BLaER1 (cell line): ENCODE data around the gene ZNRF3.
A peak's percentile ranks its signal among the peaks of the same experiment; 100 is the strongest.

ENCODE experiments used
- H3K27ac ChIP-seq: shearing (Covaris generic); formaldehyde crosslinking; 2 replicates; pipeline ENCODE4 v1.8.1; 2022
- H3K27me3 ChIP-seq: shearing (Covaris generic); formaldehyde crosslinking; 2 replicates; pipeline ENCODE4 v1.8.1; 2022
- H3K36me3 ChIP-seq: shearing (Covaris generic); formaldehyde crosslinking; 2 replicates; pipeline ENCODE4 v1.8.1; 2022
- H3K4me1 ChIP-seq: shearing (Covaris generic); formaldehyde crosslinking; 2 replicates; pipeline ENCODE4 v1.8.1; 2022
- H3K4me2 ChIP-seq: shearing (Covaris generic); formaldehyde crosslinking; 2 replicates; pipeline ENCODE4 v1.8.1; 2022
- H3K4me3 ChIP-seq: shearing (Covaris generic); formaldehyde crosslinking; 2 replicates; pipeline ENCODE4 v1.8.1; 2022
- H3K9ac ChIP-seq: shearing (Covaris generic); formaldehyde crosslinking; 2 replicates; pipeline ENCODE4 v1.8.1; 2022
- H3K9me3 ChIP-seq: shearing (Covaris generic); formaldehyde crosslinking; 2 replicates; pipeline ENCODE4 v1.8.1; 2022
- H4K20me1 ChIP-seq: shearing (Covaris generic); formaldehyde crosslinking; 2 replicates; pipeline ENCODE4 v1.8.1; 2022
- Cebpa-rat ChIP-seq: shearing (Covaris generic); IDR thresholded peaks from 2 replicates; pipeline ENCODE4 v1.8.1; 2022

The ZNRF3 gene

GRCh38 chr22:28915969-28916368 is 32.6 kb downstream of the ZNRF3 start:
- Histone ChIP-seq H3K27me3 (no peaks in the 10 kb centered on the region), H4K20me1 (peaks cover 93% of the 10 kb centered on the region), H3K9me3 (no peaks in the 10 kb centered on the region), H3K36me3 (no peaks in the 10 kb centered on the region), H3K4me2 (peak overlapping the region; percentile 86; the same call in 1 of the 2 replicates), H3K4me1 (peaks cover 48% of the 10 kb centered on the region), H3K9ac (no peak overlapping the region), H3K27ac (no peak overlapping the region), H3K4me3 (no peak overlapping the region)
- no peak for TF ChIP-seq Cebpa-rat

- Histone ChIP-seq H3K36me3 (no peaks in the 10 kb centered on the region), H3K27me3 (no peaks in the 10 kb centered on the region), H3K9me3 (no peaks in the 10 kb centered on the region), H3K4me3 (peak overlapping the region; percentile 27; the same call in 1 of the 2 replicates), H3K27ac (peak overlapping the region; percentile 36), H3K9ac (peak overlapping the region; percentile 55; the same call in 1 of the 2 replicates), H3K4me1 (peaks cover 62% of the 10 kb centered on the region), H3K4me2 (peak overlapping the region; percentile 86), H4K20me1 (peaks cover 97% of the 10 kb centered on the region)
- TF ChIP-seq Cebpa-rat: no peak
These were observed 34.6 kb downstream of the ZNRF3 start for GRCh38 chr22:28917747-28918549.

GRCh38 chr22:28918550-28919271 is 35.3 kb downstream of the ZNRF3 start:
- Histone ChIP-seq H3K4me1 (peaks cover 69% of the 10 kb centered on the region), H4K20me1 (peaks cover 97% of the 10 kb centered on the region), H3K36me3 (no peaks in the 10 kb centered on the region), H3K9me3 (no peaks in the 10 kb centered on the region), H3K4me2 (peak overlapping the region; percentile 86), H3K27me3 (no peaks in the 10 kb centered on the region), H3K4me3 (no peak overlapping the region), H3K9ac (no peak overlapping the region), H3K27ac (no peak overlapping the region)
- no peak for TF ChIP-seq Cebpa-rat

- Histone ChIP-seq H3K36me3 (no peaks in the 10 kb centered on the region), H3K9me3 (no peaks in the 10 kb centered on the region), H3K4me3 (no peak overlapping the region), H3K9ac (no peak overlapping the region; the same call in 1 of the 2 replicates), H3K4me1 (peaks cover 84% of the 10 kb centered on the region), H4K20me1 (peaks cover 100% of the 10 kb centered on the region), H3K27ac (no peak overlapping the region), H3K27me3 (no peaks in the 10 kb centered on the region; the same call in 1 of the 2 replicates), H3K4me2 (peak overlapping the region; percentile 56)
- TF ChIP-seq Cebpa-rat: no peak
These were observed 37.6 kb downstream of the ZNRF3 start for GRCh38 chr22:28920757-28921584.

- H3K9me3 ChIP-seq: no peaks in the 10 kb centered on the region
- H3K9ac ChIP-seq: no peak overlapping the region
- no peak for TF ChIP-seq Cebpa-rat
- no peak overlapping the region for H3K27ac ChIP-seq
- no peaks in the 10 kb centered on the region for H3K36me3 ChIP-seq
- no peaks in the 10 kb centered on the region; the same call in 1 of the 2 replicates for H3K27me3 ChIP-seq
- H3K4me2 ChIP-seq: peak overlapping the region; percentile 56
- no peak overlapping the region for H3K4me3 ChIP-seq
- peaks cover 100% of the 10 kb centered on the region for H4K20me1 ChIP-seq
- peaks cover 80% of the 10 kb centered on the region for H3K4me1 ChIP-seq
These were observed 38.2 kb downstream of the ZNRF3 start for GRCh38 chr22:28921585-28921879.

- Histone ChIP-seq H3K27me3 (no peaks in the 10 kb centered on the region; the same call in 1 of the 2 replicates), H4K20me1 (peaks cover 100% of the 10 kb centered on the region), H3K36me3 (no peaks in the 10 kb centered on the region), H3K4me1 (peaks cover 68% of the 10 kb centered on the region), H3K4me2 (peak overlapping the region; percentile 76), H3K27ac (no peak overlapping the region), H3K9me3 (no peaks in the 10 kb centered on the region), H3K9ac (no peak overlapping the region), H3K4me3 (no peak overlapping the region)
- no peak for TF ChIP-seq Cebpa-rat
These were observed 39.3 kb downstream of the ZNRF3 start for GRCh38 chr22:28922540-28923244.

GRCh38 chr22:28923826-28924732 is 40.7 kb downstream of the ZNRF3 start:
- no peaks in the 10 kb centered on the region for H3K9me3 ChIP-seq
- H3K9ac ChIP-seq: no peak overlapping the region
- no peak for TF ChIP-seq Cebpa-rat
- peaks cover 99% of the 10 kb centered on the region for H4K20me1 ChIP-seq
- H3K36me3 ChIP-seq: no peaks in the 10 kb centered on the region
- no peak overlapping the region for H3K4me3 ChIP-seq
- no peak overlapping the region for H3K27ac ChIP-seq
- no peaks in the 10 kb centered on the region; the same call in 1 of the 2 replicates for H3K27me3 ChIP-seq
- H3K4me1 ChIP-seq: peaks cover 54% of the 10 kb centered on the region
- H3K4me2 ChIP-seq: peak overlapping the region; percentile 76

GRCh38 chr22:28925916-28926315 is 42.5 kb downstream of the ZNRF3 start:
- Histone ChIP-seq H4K20me1 (peaks cover 99% of the 10 kb centered on the region), H3K9ac (no peak overlapping the region), H3K4me2 (peak overlapping the region; percentile 17; the same call in 1 of the 2 replicates), H3K4me1 (peaks cover 48% of the 10 kb centered on the region), H3K27ac (no peak overlapping the region), H3K9me3 (no peaks in the 10 kb centered on the region), H3K27me3 (no peaks in the 10 kb centered on the region; the same call in 1 of the 2 replicates), H3K36me3 (no peaks in the 10 kb centered on the region), H3K4me3 (no peak overlapping the region)
- no peak for TF ChIP-seq Cebpa-rat
